Trophoblast cell (in vitro differentiated cells and primary cell): ENCODE measurements around the gene TNRC6B.

Experiments
- DNase-seq, 2 donors: peaks; one replicate each; pipeline ENCODE4 v3.0.0-alpha.2; 2016
- H2AFZ ChIP-seq: 2 replicates; pipeline ENCODE4 v1.6.1; 2013; ENCODE audit warnings: low read length, moderate library complexity, mild to moderate bottlenecking; ENCODE audit not compliant: insufficient read depth, poor library complexity
- H2AK5ac ChIP-seq: 2 replicates; pipeline ENCODE4 v1.6.1; 2013; ENCODE audit warnings: mild to moderate bottlenecking, low read length
- H2BK120ac ChIP-seq: 2 replicates; pipeline ENCODE4 v1.6.1; 2013; ENCODE audit warnings: low read length, mild to moderate bottlenecking, moderate library complexity; ENCODE audit not compliant: insufficient read depth, poor library complexity
- H2BK12ac ChIP-seq: 2 replicates; pipeline ENCODE4 v1.6.1; 2013; ENCODE audit warnings: mild to moderate bottlenecking, low read length, moderate library complexity
- H2BK5ac ChIP-seq: 2 replicates; pipeline ENCODE4 v1.6.1; 2013; ENCODE audit warnings: low read length, low read depth, moderate library complexity, mild to moderate bottlenecking; ENCODE audit not compliant: poor library complexity
- H3K14ac ChIP-seq: 2 replicates; pipeline ENCODE4 v1.6.1; 2013; ENCODE audit warnings: mild to moderate bottlenecking, low read length
- H3K18ac ChIP-seq: 2 replicates; pipeline ENCODE4 v1.6.1; 2013; ENCODE audit warnings: mild to moderate bottlenecking, low read length
- H3K23ac ChIP-seq: 2 replicates; pipeline ENCODE4 v1.6.1; 2013; ENCODE audit warnings: low read length
- H3K27ac ChIP-seq: 2 replicates; pipeline ENCODE4 v1.5.1; 2013; ENCODE audit warnings: low read depth, mild to moderate bottlenecking, inconsistent platforms, low read length, moderate library complexity
- H3K27me3 ChIP-seq: 2 replicates; pipeline ENCODE4 v1.6.1; 2013; ENCODE audit warnings: inconsistent platforms, mild to moderate bottlenecking, low read length, moderate library complexity; ENCODE audit not compliant: insufficient read depth
- H3K36me3 ChIP-seq, 2 experiments: 1 replicate in 1 of 2; 2 replicates in 1 of 2; pipeline ENCODE4 v1.6.1; 2013; ENCODE audit warnings: low read length in 2 of 2, mild to moderate bottlenecking in 2 of 2, moderate library complexity in 1 of 2; ENCODE audit not compliant: insufficient read depth in 2 of 2, control insufficient read depth in 1 of 2
- H3K4ac ChIP-seq: 2 replicates; pipeline ENCODE4 v1.6.1; 2013; ENCODE audit warnings: low read depth, mild to moderate bottlenecking, low read length, moderate library complexity
- H3K4me1 ChIP-seq, 2 experiments: 1 replicate in 1 of 2; 2 replicates in 1 of 2; pipeline ENCODE4 v1.6.1; 2013; ENCODE audit warnings: low read length in 2 of 2, mild to moderate bottlenecking in 2 of 2, moderate library complexity in 1 of 2; ENCODE audit not compliant: insufficient read depth in 2 of 2, control insufficient read depth in 1 of 2
- H3K4me2 ChIP-seq: 2 replicates; pipeline ENCODE4 v1.6.1; 2013; ENCODE audit warnings: inconsistent platforms, mild to moderate bottlenecking, low read length, moderate library complexity
- H3K4me3 ChIP-seq: 2 replicates; pipeline ENCODE4 v1.5.1; 2013; ENCODE audit warnings: mild to moderate bottlenecking, low read depth, low read length, inconsistent platforms
- H3K79me1 ChIP-seq: one replicate; pipeline ENCODE4 v1.6.1; 2013; ENCODE audit warnings: low read length
- H3K79me2 ChIP-seq: 2 replicates; pipeline ENCODE4 v1.6.1; 2013; ENCODE audit warnings: low read length, mild to moderate bottlenecking; ENCODE audit not compliant: control insufficient read depth, insufficient read depth, poor library complexity
- H3K9ac ChIP-seq: 2 replicates; pipeline ENCODE4 v1.6.1; 2013; ENCODE audit warnings: mild to moderate bottlenecking, low read length
- H3K9me3 ChIP-seq: 2 replicates; pipeline ENCODE4 v1.6.1; 2013; ENCODE audit warnings: low read depth, mild to moderate bottlenecking, control low read depth, inconsistent platforms, low read length; ENCODE audit not compliant: insufficient read depth
- H4K12ac ChIP-seq: 2 replicates; pipeline ENCODE4 v1.6.1; 2013; ENCODE audit warnings: low read depth, mild to moderate bottlenecking, low read length, moderate library complexity
- H4K8ac ChIP-seq: 2 replicates; pipeline ENCODE4 v1.6.1; 2013; ENCODE audit warnings: low read depth, mild to moderate bottlenecking, low read length, moderate library complexity
- H4K91ac ChIP-seq: one replicate; pipeline ENCODE4 v1.6.1; 2013; ENCODE audit warnings: low read depth, mild to moderate bottlenecking, low read length, moderate library complexity
- WGBS: extraction: QIAGEN DNeasy Blood & Tissue Kit; methylation state at CpG from one replicate; pipeline ENCODE4 v1.1.7; 2013; ENCODE audit warnings: missing lambda C conversion rate; ENCODE audit not compliant: insufficient read length, insufficient coverage; ENCODE audit errors: extremely low coverage; 5-methylcytosine and 5-hydroxymethylcytosine counted together

TNRC6B gene

GRCh38 chr22:40279017-40279416 is 101.3 kb downstream of the TNRC6B start:
- Histone ChIP-seq H3K27me3 (no peaks in the 10 kb centered on the region), H3K4me1 (peaks cover 0 to 2% of the 10 kb centered on the region in 2 experiments), H3K18ac (no peak overlapping the region), H2AFZ (no peak overlapping the region), H3K14ac (no peak overlapping the region), H3K79me1 (no peaks in the 10 kb centered on the region), H2BK5ac (no peak overlapping the region), H3K27ac (no peak overlapping the region), H2BK12ac (no peak overlapping the region), H3K4me2 (no peak overlapping the region), H3K23ac (no peak overlapping the region), H2BK120ac (no peak overlapping the region), H3K79me2 (no peaks in the 10 kb centered on the region), H4K12ac (no peak overlapping the region), H4K91ac (no peak overlapping the region), H3K9ac (no peak overlapping the region), H2AK5ac (no peak overlapping the region), H3K36me3 (peaks cover 8 to 9% of the 10 kb centered on the region in 2 experiments), H4K8ac (no peak overlapping the region), H3K9me3 (no peaks in the 10 kb centered on the region), H3K4ac (no peak overlapping the region), H3K4me3 (no peak overlapping the region)
- DNase-seq = no peak
- no CpG with 5 or more reads among the region's 4 CpGs for WGBS

GRCh38 chr22:40281717-40282116 is 104.0 kb downstream of the TNRC6B start:
- Histone ChIP-seq H2BK5ac (no peak overlapping the region), H3K23ac (no peak overlapping the region), H3K9me3 (no peaks in the 10 kb centered on the region), H3K27me3 (no peaks in the 10 kb centered on the region), H3K4me1 (peaks cover 0 to 2% of the 10 kb centered on the region in 2 experiments), H3K4me3 (no peak overlapping the region), H2BK12ac (no peak overlapping the region), H4K12ac (no peak overlapping the region), H3K36me3 (peaks cover 8 to 15% of the 10 kb centered on the region in 2 experiments), H2AFZ (no peak overlapping the region), H4K8ac (no peak overlapping the region), H3K9ac (no peak overlapping the region), H4K91ac (no peak overlapping the region), H3K79me2 (no peaks in the 10 kb centered on the region), H3K4me2 (no peak overlapping the region), H3K79me1 (no peaks in the 10 kb centered on the region), H3K18ac (no peak overlapping the region), H3K4ac (no peak overlapping the region), H2BK120ac (no peak overlapping the region), H2AK5ac (no peak overlapping the region), H3K14ac (no peak overlapping the region), H3K27ac (no peak overlapping the region)
- no CpG with 5 or more reads among the region's 2 CpGs for WGBS
- DNase-seq = no peak

- Histone ChIP-seq H3K79me2 (no peaks in the 10 kb centered on the region), H3K27me3 (no peaks in the 10 kb centered on the region), H3K9me3 (no peaks in the 10 kb centered on the region), H3K18ac (no peak overlapping the region), H3K4me3 (no peak overlapping the region), H4K91ac (no peak overlapping the region), H3K4me2 (no peak overlapping the region), H3K9ac (no peak overlapping the region), H4K12ac (no peak overlapping the region), H3K4me1 (peaks cover 3 to 4% of the 10 kb centered on the region in 2 experiments), H2AK5ac (no peak overlapping the region), H3K23ac (no peak overlapping the region), H3K36me3 (peaks cover 13 to 21% of the 10 kb centered on the region in 2 experiments), H3K79me1 (peaks cover 2% of the 10 kb centered on the region), H2BK12ac (no peak overlapping the region), H3K14ac (no peak overlapping the region), H3K27ac (no peak overlapping the region), H2BK5ac (no peak overlapping the region), H4K8ac (no peak overlapping the region), H2AFZ (no peak overlapping the region), H2BK120ac (no peak overlapping the region), H3K4ac (no peak overlapping the region)
- WGBS = no CpG with 5 or more reads among the region's 7 CpGs
- no peak for DNase-seq
These were observed 107.8 kb downstream of the TNRC6B start for GRCh38 chr22:40285513-40285912.

- H3K36me3 ChIP-seq = peaks cover 18 to 19% of the 10 kb centered on the region in 2 experiments
- WGBS = no CpG with 5 or more reads among the region's 16 CpGs
- peaks cover 3% of the 10 kb centered on the region for H3K79me1 ChIP-seq
- no peak overlapping the region for H3K23ac ChIP-seq
- H3K9ac ChIP-seq = no peak overlapping the region
- H3K27me3 ChIP-seq = no peaks in the 10 kb centered on the region
- no peak overlapping the region for H3K4me3 ChIP-seq
- no peak overlapping the region for H4K8ac ChIP-seq
- H2AFZ ChIP-seq = no peak overlapping the region
- no peaks in the 10 kb centered on the region for H3K79me2 ChIP-seq
- H3K18ac ChIP-seq = no peak overlapping the region
- no peak for DNase-seq
- H3K4me2 ChIP-seq = no peak overlapping the region
- no peak overlapping the region for H2BK120ac ChIP-seq
- H3K4me1 ChIP-seq = peaks cover 2 to 3% of the 10 kb centered on the region in 2 experiments
- H4K12ac ChIP-seq = no peak overlapping the region
- no peak overlapping the region for H3K27ac ChIP-seq
- H3K9me3 ChIP-seq = no peaks in the 10 kb centered on the region
- H2BK5ac ChIP-seq = no peak overlapping the region
- no peak overlapping the region for H3K4ac ChIP-seq
- H2AK5ac ChIP-seq = no peak overlapping the region
- no peak overlapping the region for H4K91ac ChIP-seq
- H3K14ac ChIP-seq = no peak overlapping the region
- H2BK12ac ChIP-seq = no peak overlapping the region
These were observed 112.3 kb downstream of the TNRC6B start for GRCh38 chr22:40289991-40290459.
